ENCODE measurements around the gene AGPAT3. TPM values are rescaled to one million over a fixed set of nuclear protein-coding genes. Genes with fewer than 3 reads are reported as not detected.
"Not testable (repeated sequence)": the region's sequence is repeated elsewhere in the genome, so short reads cannot be mapped to it uniquely, and the experiment has no call there.

The AGPAT3 gene
- total RNA-seq, 5 donors from 2014 or later (not counting 1 experiment from before 2014, with no cell fraction given), result 48.4 to 77.2 (median 65.1) TPM

- no CpG with 5 or more reads among the region's 3 CpGs for WGBS (ENCODE audit: insufficient coverage)
- ATAC-seq (replicated peaks in 1 of 4) (no peak), DNase-seq (no peak)
- Histone ChIP-seq H3K27ac (ENCODE audit: low read length) (no peak overlapping the region), H3K27me3 (replicated peaks in 1 of 2; ENCODE audit: control insufficient read depth in 2 of 2, extremely low read depth in 1 of 2, insufficient read depth in 2 of 2, low read length in 1 of 2) (no peaks in the 10 kb centered on the region), H3K4me1 (ENCODE audit: control insufficient read depth in 1 of 2, extremely low read depth in 1 of 2, insufficient read depth in 2 of 2, low read length in 2 of 2) (peaks cover 10 to 18% of the 10 kb centered on the region in 2 experiments), H3K9me3 (no peaks in the 10 kb centered on the region), H3K36me3 (ENCODE audit: control insufficient read depth in 2 of 2, extremely low read depth in 1 of 2, insufficient read depth in 1 of 2, low read length in 1 of 2) (peaks cover under 1 to 4% of the 10 kb centered on the region in 2 donors), H3K4me3 (ENCODE audit: control insufficient read depth in 1 of 2, extremely low read depth in 1 of 2, low read length in 1 of 2) (no peak overlapping the region)
- POLR2A ChIA-PET, result interaction anchor here in 1 of 2 donors (0.6 kb wide), 1 partner anchor 62 kb away, joined by 3 read pairs; no protein-coding TSS in a partner anchor
- H3K36me3 Mint-ChIP-seq, result peaks cover 9% of the 10 kb centered on the region
- peaks cover 37 to 52% (median 52%) of the 10 kb centered on the region in 3 donors for H3K4me1 Mint-ChIP-seq
- peak overlapping the region in 1 of 3 donors; percentile 79 for H3K4me3 Mint-ChIP-seq
- H3K27ac Mint-ChIP-seq, result peak overlapping the region in 1 of 2 donors; percentile 91
- CTCF ChIA-PET, result interaction anchor here (0.6 to 0.7 kb wide), 3 partner anchors 94 to 1883 kb away, joined by 4 to 5 read pairs (median 4); no protein-coding TSS in a partner anchor
- H3K27me3 Mint-ChIP-seq, result no peaks in the 10 kb centered on the region
- no peaks in the 10 kb centered on the region for H3K9me3 Mint-ChIP-seq
Measured at GRCh38 chr21:43892334-43892733, 27.3 kb downstream of the AGPAT3 start.

GRCh38 chr21:43892984-43893535 lies 28.0 kb downstream of the AGPAT3 start:
- Histone ChIP-seq H3K9me3 (no peaks in the 10 kb centered on the region), H3K27me3 (replicated peaks in 1 of 2; ENCODE audit: control insufficient read depth in 2 of 2, extremely low read depth in 1 of 2, insufficient read depth in 2 of 2, low read length in 1 of 2) (no peaks in the 10 kb centered on the region), H3K36me3 (ENCODE audit: control insufficient read depth in 2 of 2, extremely low read depth in 1 of 2, insufficient read depth in 1 of 2, low read length in 1 of 2) (peaks cover 0 to 4% of the 10 kb centered on the region in 2 donors), H3K27ac (ENCODE audit: low read length) (peak overlapping the region; percentile 0), H3K4me3 (ENCODE audit: control insufficient read depth in 1 of 2, extremely low read depth in 1 of 2, low read length in 1 of 2) (peak overlapping the region; percentile 8 to 23), H3K4me1 (ENCODE audit: control insufficient read depth in 1 of 2, extremely low read depth in 1 of 2, insufficient read depth in 2 of 2, low read length in 2 of 2) (peaks cover 10 to 18% of the 10 kb centered on the region in 2 experiments)
- peaks cover 14% of the 10 kb centered on the region for H3K36me3 Mint-ChIP-seq
- no CpG with 5 or more reads among the region's 5 CpGs for WGBS (ENCODE audit: insufficient coverage)
- peaks cover 39 to 51% (median 49%) of the 10 kb centered on the region in 3 donors for H3K4me1 Mint-ChIP-seq
- DNase-seq (peak in 1 of 35 experiments; percentile 24), ATAC-seq (replicated peaks in 1 of 4) (peak in 3 of 4 experiments; percentile 18 to 42 (median 37))
- H3K27me3 Mint-ChIP-seq, result no peaks in the 10 kb centered on the region
- peak overlapping the region; percentile 89 to 91 for H3K27ac Mint-ChIP-seq
- H3K9me3 Mint-ChIP-seq, result no peaks in the 10 kb centered on the region
- peak overlapping the region; percentile 68 to 79 (median 71) for H3K4me3 Mint-ChIP-seq
- POLR2A ChIA-PET, result no interaction called here
- CTCF ChIA-PET, result no interaction called here

- Histone ChIP-seq H3K9me3 (no peaks in the 10 kb centered on the region), H3K36me3 (ENCODE audit: control insufficient read depth in 2 of 2, extremely low read depth in 1 of 2, insufficient read depth in 1 of 2, low read length in 1 of 2) (peaks cover under 1 to 4% of the 10 kb centered on the region in 2 donors), H3K4me3 (ENCODE audit: control insufficient read depth in 1 of 2, extremely low read depth in 1 of 2, low read length in 1 of 2) (peak overlapping the region; percentile 8 to 23), H3K27me3 (replicated peaks in 1 of 2; ENCODE audit: control insufficient read depth in 2 of 2, extremely low read depth in 1 of 2, insufficient read depth in 2 of 2, low read length in 1 of 2) (no peaks in the 10 kb centered on the region), H3K4me1 (ENCODE audit: control insufficient read depth in 1 of 2, extremely low read depth in 1 of 2, insufficient read depth in 2 of 2, low read length in 2 of 2) (peaks cover 10 to 18% of the 10 kb centered on the region in 2 experiments), H3K27ac (ENCODE audit: low read length) (peak overlapping the region; percentile 7)
- 18% methylated on average over 14 of the region's 19 CpGs for WGBS (ENCODE audit: insufficient coverage)
- POLR2A ChIA-PET, result interaction anchor here (0.6 to 0.7 kb wide), 3 partner anchors 11 to 1806 kb away, joined by 3 to 6 read pairs (median 5); no protein-coding TSS in a partner anchor
- Mint-ChIP-seq H3K4me3 (peak overlapping the region; percentile 68 to 79 (median 71)), H3K27me3 (no peaks in the 10 kb centered on the region), H3K9me3 (no peaks in the 10 kb centered on the region), H3K27ac (peak overlapping the region; percentile 89 to 91), H3K36me3 (peaks cover 17% of the 10 kb centered on the region), H3K4me1 (peaks cover 43 to 47% (median 43%) of the 10 kb centered on the region in 3 donors)
- DNase-seq, result peak in 5 of 35 experiments; percentile 9 to 41 (median 10)
- ATAC-seq (replicated peaks in 1 of 4), result peak; percentile 69 to 84 (median 76)
- CTCF ChIA-PET, result interaction anchor here in 1 of 2 donors (1.0 kb wide), 1 partner anchor 25 kb away, joined by 3 read pairs; no protein-coding TSS in a partner anchor
Measured at GRCh38 chr21:43893536-43894205, 28.6 kb downstream of the AGPAT3 start.

- ATAC-seq (replicated peaks in 1 of 4) (peak in 1 of 4 experiments; percentile 28), DNase-seq (no peak)
- peaks cover 4 to 5% of the 10 kb centered on the region in 2 donors for H3K36me3 ChIP-seq (ENCODE audit: control insufficient read depth in 2 of 2, extremely low read depth in 1 of 2, insufficient read depth in 1 of 2, low read length in 1 of 2)
- H3K27me3 ChIP-seq (replicated peaks in 1 of 2; ENCODE audit: control insufficient read depth in 2 of 2, extremely low read depth in 1 of 2, insufficient read depth in 2 of 2, low read length in 1 of 2), result no peaks in the 10 kb centered on the region
- Mint-ChIP-seq H3K27ac (peak overlapping the region; percentile 89 to 91), H3K36me3 (peaks cover 22% of the 10 kb centered on the region), H3K9me3 (no peaks in the 10 kb centered on the region), H3K4me1 (peaks cover 43 to 49% (median 43%) of the 10 kb centered on the region in 3 donors), H3K4me3 (peak overlapping the region; percentile 68 to 79 (median 71)), H3K27me3 (no peaks in the 10 kb centered on the region)
- POLR2A ChIA-PET, result interaction anchor here (0.6 to 0.7 kb wide), 3 partner anchors 12 to 1806 kb away, joined by 3 to 6 read pairs (median 5); no protein-coding TSS in a partner anchor
- no peaks in the 10 kb centered on the region for H3K9me3 ChIP-seq
- no CpG with 5 or more reads among the region's 4 CpGs for WGBS (ENCODE audit: insufficient coverage)
- peaks cover 7 to 16% of the 10 kb centered on the region in 2 experiments for H3K4me1 ChIP-seq (ENCODE audit: control insufficient read depth in 1 of 2, extremely low read depth in 1 of 2, insufficient read depth in 2 of 2, low read length in 2 of 2)
- H3K27ac ChIP-seq (ENCODE audit: low read length), result peak overlapping the region; percentile 7
- H3K4me3 ChIP-seq (ENCODE audit: control insufficient read depth in 1 of 2, extremely low read depth in 1 of 2, low read length in 1 of 2), result peak overlapping the region in 1 of 2 donors; percentile 8
- CTCF ChIA-PET, result interaction anchor here in 1 of 2 donors (0.6 to 1.0 kb wide), 2 partner anchors 25 to 70 kb away, joined by 3 to 6 read pairs; no protein-coding TSS in a partner anchor
Measured at GRCh38 chr21:43894206-43894577, 29.2 kb downstream of the AGPAT3 start.

DNA sequence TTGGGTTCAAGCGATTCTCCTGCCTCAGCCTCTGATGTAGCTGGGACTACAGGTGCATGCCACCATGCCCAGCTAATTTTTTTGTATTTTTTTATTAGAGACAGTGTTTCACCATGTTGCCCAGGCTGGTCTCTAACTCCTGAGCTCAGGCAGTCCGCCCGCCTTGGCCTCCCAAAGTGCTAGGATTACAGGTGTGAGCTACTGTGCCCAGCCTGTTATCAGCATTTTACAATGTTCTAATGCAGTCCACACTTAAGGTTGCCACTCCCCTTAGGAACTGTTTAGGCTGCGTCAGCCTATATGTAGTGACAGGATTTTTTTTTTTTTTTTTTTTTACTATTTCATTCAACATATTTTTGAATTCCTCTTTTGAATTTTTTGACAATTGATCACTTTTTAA lies 30.2 kb downstream of the AGPAT3 start:
- CTCF ChIA-PET, result no interaction called here
- POLR2A ChIA-PET, result no interaction called here
- peaks cover 35 to 45% (median 36%) of the 10 kb centered on the region in 3 donors for H3K4me1 Mint-ChIP-seq

DNA sequence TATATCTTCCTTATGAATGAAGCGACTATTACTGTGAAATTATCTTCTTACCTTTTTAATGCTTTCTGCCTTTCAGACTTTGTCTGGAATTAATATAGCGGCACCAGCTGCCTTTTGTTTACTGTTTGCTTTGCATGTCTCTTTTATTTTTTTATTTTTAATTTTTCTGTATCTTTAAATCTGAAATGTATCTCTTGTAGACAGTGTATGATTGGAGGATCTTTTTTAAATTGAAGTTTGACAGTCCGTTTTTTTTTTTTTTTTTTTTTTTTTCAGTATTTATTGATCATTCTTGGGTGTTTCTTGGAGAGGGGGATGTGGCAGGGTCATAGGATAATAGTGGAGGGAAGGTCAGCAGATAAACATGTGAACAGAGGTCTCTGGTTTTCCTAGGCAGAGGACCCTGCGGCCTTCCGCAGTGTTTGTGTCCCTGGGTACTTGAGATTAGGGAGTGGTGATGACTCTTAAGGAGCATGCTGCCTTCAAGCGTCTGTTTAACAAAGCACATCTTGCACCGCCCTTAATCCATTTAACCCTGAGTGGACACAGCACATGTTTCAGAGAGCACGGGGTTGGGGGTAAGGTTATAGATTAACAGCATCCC lies 31.8 kb downstream of the AGPAT3 start:
- Mint-ChIP-seq H3K4me1 (peaks cover 33 to 49% (median 46%) of the 10 kb centered on the region in 3 donors), H3K36me3 (peaks cover 23% of the 10 kb centered on the region)
- not testable (repeated sequence) for H3K4me3 ChIP-seq (ENCODE audit: control insufficient read depth in 1 of 2, extremely low read depth in 1 of 2, low read length in 1 of 2); H3K9me3 Mint-ChIP-seq; H3K27ac ChIP-seq (ENCODE audit: low read length); DNase-seq; H3K4me3 Mint-ChIP-seq; H3K27ac Mint-ChIP-seq; H3K9me3 ChIP-seq; H3K27me3 Mint-ChIP-seq; ATAC-seq (replicated peaks in 1 of 4); H3K27me3 ChIP-seq (replicated peaks in 1 of 2; ENCODE audit: control insufficient read depth in 2 of 2, extremely low read depth in 1 of 2, insufficient read depth in 2 of 2, low read length in 1 of 2)
- peaks cover 4 to 15% of the 10 kb centered on the region in 2 donors for H3K36me3 ChIP-seq (ENCODE audit: control insufficient read depth in 2 of 2, extremely low read depth in 1 of 2, insufficient read depth in 1 of 2, low read length in 1 of 2)
- H3K4me1 ChIP-seq (ENCODE audit: control insufficient read depth in 1 of 2, extremely low read depth in 1 of 2, insufficient read depth in 2 of 2, low read length in 2 of 2), result peaks cover 7 to 16% of the 10 kb centered on the region in 2 experiments
- WGBS (ENCODE audit: insufficient coverage), result no CpG with 5 or more reads among the region's 8 CpGs
- ChIA-PET CTCF (interaction anchor here in 1 of 2 donors (1.1 kb wide), 1 partner anchor 41 kb away, joined by 4 read pairs; no protein-coding TSS in a partner anchor), POLR2A (interaction anchor here in 1 of 2 donors (0.6 kb wide), 1 partner anchor 139 kb away, joined by 3 read pairs; no protein-coding TSS in a partner anchor)

More for the DNA sequence above, 30.2 kb downstream of the AGPAT3 start:
- ATAC-seq (replicated peaks in 1 of 4), result no peak
- Mint-ChIP-seq H3K9me3 (no peaks in the 10 kb centered on the region), H3K27me3 (no peaks in the 10 kb centered on the region), H3K27ac (no peak overlapping the region), H3K36me3 (peaks cover 18% of the 10 kb centered on the region), H3K4me3 (no peak overlapping the region)
- Histone ChIP-seq H3K9me3 (no peaks in the 10 kb centered on the region), H3K27me3 (replicated peaks in 1 of 2; ENCODE audit: control insufficient read depth in 2 of 2, extremely low read depth in 1 of 2, insufficient read depth in 2 of 2, low read length in 1 of 2) (no peaks in the 10 kb centered on the region), H3K27ac (ENCODE audit: low read length) (no peak overlapping the region), H3K4me3 (ENCODE audit: control insufficient read depth in 1 of 2, extremely low read depth in 1 of 2, low read length in 1 of 2) (no peak overlapping the region), H3K36me3 (ENCODE audit: control insufficient read depth in 2 of 2, extremely low read depth in 1 of 2, insufficient read depth in 1 of 2, low read length in 1 of 2) (peaks cover 4 to 10% of the 10 kb centered on the region in 2 donors), H3K4me1 (ENCODE audit: control insufficient read depth in 1 of 2, extremely low read depth in 1 of 2, insufficient read depth in 2 of 2, low read length in 2 of 2) (peaks cover 7 to 16% of the 10 kb centered on the region in 2 experiments)
- no peak for DNase-seq
- WGBS (ENCODE audit: insufficient coverage), result 100% methylated on average over 2 of the region's 4 CpGs

All from T-cell (primary cell).